Esophagus squamous epithelium (tissue), 5 donors: ENCODE results near the gene DUSP14. TPM values are rescaled to one million over a fixed set of nuclear protein-coding genes. Genes with fewer than 3 reads are reported as not detected.

Experiments
- DNase-seq: peaks from one replicate; lab custom pipeline; 2025; lab: John Stamatoyannopoulos, UW
- H3K27ac ChIP-seq, 4 donors: fragments of 200-600 bp; sonication (generic); one replicate each; pipeline ENCODE4 v1.5.1; 2016 to 2019; ENCODE audit warnings: mild to moderate bottlenecking in 1 of 4
- H3K27me3 ChIP-seq, 4 donors: fragments of 200-600 bp; sonication (generic); 1 replicate in 3 of 4; 2 replicates in 1 of 4; pipeline versions ENCODE4 v1.5.1 to v1.6.0; 2017 to 2021; ENCODE audit warnings: antibody characterized with exemption in 1 of 4
- H3K36me3 ChIP-seq, 3 donors: fragments of 200-600 bp; sonication (generic); one replicate each; pipeline ENCODE4 v1.5.1; 2016 to 2019
- H3K4me1 ChIP-seq, 3 donors: fragments of 200-600 bp; sonication (generic); one replicate each; pipeline ENCODE4 v1.5.1; 2017 to 2019
- H3K4me3 ChIP-seq, 4 donors: fragments of 200-600 bp; sonication (generic); 1 replicate in 3 of 4; 2 replicates in 1 of 4; pipeline ENCODE4 v1.5.1; 2016 to 2019; ENCODE audit warnings: mild to moderate bottlenecking in 2 of 4, moderate library complexity in 1 of 4
- H3K9me3 ChIP-seq, 3 donors: fragments of 200-600 bp; sonication (generic); one replicate each; pipeline ENCODE4 v1.5.1; 2016 to 2019
- POLR2A ChIP-seq, 4 donors: fragments of 450-650 bp; IDR thresholded peaks; one replicate each; pipeline ENCODE4 v1.6.1; 2017; ENCODE audit warnings: antibody characterized with exemption in 4 of 4, mild to moderate bottlenecking in 4 of 4, moderate library complexity in 3 of 4
- WGBS, 2 donors: methylation state at CpG; one replicate each; pipeline ENCODE4 v1.1.5; 2018; 5-methylcytosine and 5-hydroxymethylcytosine counted together
- intact Hi-C: fragments of 100-400 bp; cut with DNase I; formaldehyde crosslinking; loops from one replicate; pipeline ENCODE4 v1.15.0; 2022
- total RNA-seq, 4 donors: library from RNA; depleted of rRNA; stranded (reverse); fragments of >200 nt; gene quantifications; one replicate each; pipeline ENCODE4 v1.1.0, GENCODE V29; 2016
- TF ChIP-seq, protein P1 (sequence below), 6 experiments: fragments of 450-650 bp in 4 of 6; fragments of 200-600 bp in 2 of 6; sonication (generic) in 2 of 6; IDR thresholded peaks; one replicate each; pipeline ENCODE4 v1.5.1; 2016 to 2019; ENCODE audit warnings: antibody characterized with exemption in 6 of 6, mild to moderate bottlenecking in 4 of 6, moderate library complexity in 4 of 6
- donor health status: DM: yes; HTN: yes; CAD: no.

The DUSP14 gene
- total RNA-seq, 4 donors from 2014 or later = 11.4 to 28.8 (median 20.4) TPM

DNA sequence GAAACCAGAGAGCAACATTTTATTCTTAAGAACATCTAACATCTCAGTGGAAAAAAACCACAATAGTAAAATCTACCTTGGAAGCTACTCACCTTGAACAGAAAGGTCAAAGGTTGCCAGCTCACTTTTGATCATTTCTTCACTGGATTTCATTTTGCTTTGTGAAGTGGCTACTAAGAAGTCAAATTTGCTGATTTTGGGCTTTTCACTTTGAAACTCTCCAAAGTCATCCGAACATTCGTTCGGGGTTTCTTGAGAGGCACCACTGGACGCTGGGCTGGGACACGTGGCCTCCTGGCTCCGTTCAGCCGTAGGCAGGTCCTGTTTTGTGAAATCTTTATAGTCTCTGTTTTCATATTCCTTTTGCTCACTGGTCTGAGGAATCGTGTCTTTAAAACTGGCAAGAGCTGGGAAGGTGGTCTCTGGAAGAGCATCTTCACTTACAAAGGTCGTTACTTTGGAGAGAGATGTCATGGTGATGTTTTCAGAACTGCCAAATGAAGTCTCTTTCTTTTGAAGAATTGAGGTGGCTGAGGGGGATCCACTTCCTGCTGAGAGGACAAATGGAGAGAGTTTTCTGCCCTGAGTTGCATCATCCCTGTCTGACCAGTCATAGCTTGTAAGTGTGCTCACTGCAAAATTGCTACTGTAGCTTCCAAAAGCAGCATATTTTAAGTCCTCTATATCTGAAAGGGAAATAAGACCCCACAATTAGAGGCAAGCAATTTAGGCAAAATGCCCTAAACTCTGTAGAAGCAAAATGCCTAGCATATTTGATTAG, 52.4 kb downstream of the DUSP14 start:
- no peak for DNase-seq
- peaks cover 0 to 7% (median 0%) of the 10 kb centered on the region in 3 donors for H3K4me1 ChIP-seq
- WGBS, 2 donors = 85 to 90% methylated on average over 9 of the region's 9 CpGs
- H3K9me3 ChIP-seq = no peaks in the 10 kb centered on the region
- H3K36me3 ChIP-seq = peaks cover 0 to 78% (median 44%) of the 10 kb centered on the region in 3 donors
- intact Hi-C loops = no loop called here
- no peak overlapping the region for H3K4me3 ChIP-seq
- H3K27ac ChIP-seq = no peak overlapping the region
- TF ChIP-seq, protein P1, sequence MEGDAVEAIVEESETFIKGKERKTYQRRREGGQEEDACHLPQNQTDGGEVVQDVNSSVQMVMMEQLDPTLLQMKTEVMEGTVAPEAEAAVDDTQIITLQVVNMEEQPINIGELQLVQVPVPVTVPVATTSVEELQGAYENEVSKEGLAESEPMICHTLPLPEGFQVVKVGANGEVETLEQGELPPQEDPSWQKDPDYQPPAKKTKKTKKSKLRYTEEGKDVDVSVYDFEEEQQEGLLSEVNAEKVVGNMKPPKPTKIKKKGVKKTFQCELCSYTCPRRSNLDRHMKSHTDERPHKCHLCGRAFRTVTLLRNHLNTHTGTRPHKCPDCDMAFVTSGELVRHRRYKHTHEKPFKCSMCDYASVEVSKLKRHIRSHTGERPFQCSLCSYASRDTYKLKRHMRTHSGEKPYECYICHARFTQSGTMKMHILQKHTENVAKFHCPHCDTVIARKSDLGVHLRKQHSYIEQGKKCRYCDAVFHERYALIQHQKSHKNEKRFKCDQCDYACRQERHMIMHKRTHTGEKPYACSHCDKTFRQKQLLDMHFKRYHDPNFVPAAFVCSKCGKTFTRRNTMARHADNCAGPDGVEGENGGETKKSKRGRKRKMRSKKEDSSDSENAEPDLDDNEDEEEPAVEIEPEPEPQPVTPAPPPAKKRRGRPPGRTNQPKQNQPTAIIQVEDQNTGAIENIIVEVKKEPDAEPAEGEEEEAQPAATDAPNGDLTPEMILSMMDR (IDR thresholded peaks at IDR 0.05) = no peak
- no peak for TF ChIP-seq POLR2A (IDR thresholded peaks at IDR 0.05)
- H3K27me3 ChIP-seq = no peaks in the 10 kb centered on the region

DNA sequence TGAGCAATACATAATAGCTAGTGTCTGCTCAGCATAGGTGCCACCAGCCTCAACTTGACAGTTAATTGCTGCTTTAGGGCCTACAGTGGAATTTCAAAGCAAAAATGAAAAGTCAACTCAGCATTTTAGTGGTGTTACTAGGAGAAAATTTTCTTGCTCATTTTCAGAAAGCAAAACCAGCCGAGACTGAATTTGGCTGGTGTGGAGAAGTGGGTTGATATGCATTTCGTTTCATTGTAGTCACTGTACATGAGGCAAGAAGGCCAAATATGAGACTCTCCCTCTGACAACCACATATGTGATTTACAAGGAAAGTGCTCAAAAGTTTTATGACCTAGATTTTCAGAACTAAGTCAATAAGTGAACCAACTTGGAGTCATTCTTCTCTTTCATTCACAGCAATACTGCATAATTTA, 54.0 kb downstream of the DUSP14 start:
- no peaks in the 10 kb centered on the region for H3K9me3 ChIP-seq
- H3K27ac ChIP-seq = no peak overlapping the region
- no peaks in the 10 kb centered on the region for H3K27me3 ChIP-seq
- H3K4me1 ChIP-seq = peaks cover 0 to 12% (median 0%) of the 10 kb centered on the region in 3 donors
- intact Hi-C loops = no loop called here
- WGBS, 2 donors = 84% methylated on average over 2 of the region's 2 CpGs
- TF ChIP-seq POLR2A (IDR thresholded peaks at IDR 0.05) = no peak
- TF ChIP-seq, protein P1 (IDR thresholded peaks at IDR 0.05) = no peak
- DNase-seq = no peak
- no peak overlapping the region for H3K4me3 ChIP-seq
- H3K36me3 ChIP-seq = peaks cover 0 to 70% (median 31%) of the 10 kb centered on the region in 3 donors

DNA sequence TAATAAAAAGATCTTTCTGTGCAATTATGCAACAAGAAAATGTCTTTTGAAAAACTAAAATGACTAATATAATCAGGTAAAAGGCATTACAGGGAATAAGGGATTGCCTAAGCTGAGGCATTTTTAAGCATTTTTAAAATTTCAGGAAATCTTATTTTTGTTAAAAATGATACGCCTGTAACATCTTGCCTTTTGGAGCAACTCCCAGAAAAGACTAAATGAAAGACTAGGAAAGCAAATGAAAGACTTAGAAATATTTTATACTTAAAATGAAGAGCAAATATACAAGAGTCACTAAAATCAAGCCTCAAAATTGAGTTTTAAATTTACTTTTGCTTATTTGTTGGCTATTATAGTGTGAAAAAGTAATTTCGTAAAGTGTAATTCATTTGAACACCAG, 55.8 kb downstream of the DUSP14 start:
- no peak overlapping the region for H3K4me3 ChIP-seq
- intact Hi-C loops = no loop called here
- H3K4me1 ChIP-seq = peaks cover 0 to 12% (median 0%) of the 10 kb centered on the region in 3 donors
- H3K27me3 ChIP-seq = no peaks in the 10 kb centered on the region
- peaks cover 0 to 64% (median 12%) of the 10 kb centered on the region in 3 donors for H3K36me3 ChIP-seq
- H3K9me3 ChIP-seq = no peaks in the 10 kb centered on the region
- DNase-seq = no peak
- WGBS, 2 donors = 90 to 94% methylated on average over 2 of the region's 2 CpGs
- TF ChIP-seq, protein P1 (IDR thresholded peaks at IDR 0.05) = no peak
- TF ChIP-seq POLR2A (IDR thresholded peaks at IDR 0.05) = no peak
- H3K27ac ChIP-seq = no peak overlapping the region

DNA sequence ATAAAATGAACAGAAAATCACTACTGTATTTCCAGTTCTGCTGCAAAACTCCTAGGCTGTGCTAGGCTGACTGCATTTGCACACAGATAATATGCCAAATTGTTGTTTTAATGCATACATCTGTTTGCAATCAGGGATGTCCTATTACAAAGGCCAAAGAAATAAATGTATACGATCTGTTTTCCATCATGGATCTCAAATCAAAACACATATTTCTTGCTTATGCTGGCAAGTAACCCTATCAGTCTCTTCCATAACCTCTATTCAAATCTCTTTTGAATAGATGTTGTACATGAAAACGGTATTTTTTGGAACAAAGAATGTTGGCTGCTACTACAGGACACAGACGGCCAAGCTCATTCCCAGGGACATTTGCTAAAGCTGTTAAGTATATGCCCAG, 56.6 kb downstream of the DUSP14 start:
- DNase-seq = no peak

DNA sequence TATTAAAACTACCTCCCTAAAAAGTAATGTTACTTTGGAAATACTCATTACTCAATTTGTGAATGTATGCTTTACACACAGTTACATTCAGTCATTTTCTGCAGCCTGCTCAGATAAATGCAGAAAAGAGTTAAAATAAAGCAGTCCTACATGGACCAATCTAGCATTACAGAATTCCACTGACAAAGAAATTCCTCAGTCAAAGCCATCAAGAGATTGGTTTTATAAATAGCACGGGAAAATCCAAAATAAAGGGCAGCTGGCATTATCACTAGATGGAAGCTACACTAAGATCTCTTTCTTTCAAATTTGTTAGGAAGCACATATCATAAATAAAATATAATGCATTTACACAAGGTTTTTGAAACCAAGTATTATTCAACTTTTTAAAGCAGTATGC, 58.3 kb downstream of the DUSP14 start:
- no peak overlapping the region for H3K27ac ChIP-seq
- H3K9me3 ChIP-seq = no peaks in the 10 kb centered on the region
- DNase-seq = no peak
- H3K36me3 ChIP-seq = peaks cover 0 to 54% (median 0%) of the 10 kb centered on the region in 3 donors
- no peak overlapping the region for H3K4me3 ChIP-seq
- peaks cover 0 to 33% (median 3%) of the 10 kb centered on the region in 3 donors for H3K4me1 ChIP-seq
- 68 to 73% methylated on average over 1 of the region's 1 CpG for WGBS, 2 donors
- TF ChIP-seq, protein P1 (IDR thresholded peaks at IDR 0.05) = no peak
- TF ChIP-seq POLR2A (IDR thresholded peaks at IDR 0.05) = no peak
- intact Hi-C loops = no loop called here
- no peaks in the 10 kb centered on the region for H3K27me3 ChIP-seq

More for the DNA sequence above, 56.6 kb downstream of the DUSP14 start:
- Histone ChIP-seq H3K4me3 (no peak overlapping the region), H3K27ac (no peak overlapping the region), H3K9me3 (no peaks in the 10 kb centered on the region), H3K36me3 (peaks cover 0 to 62% (median 10%) of the 10 kb centered on the region in 3 donors), H3K27me3 (no peaks in the 10 kb centered on the region), H3K4me1 (peaks cover 0 to 20% (median 2%) of the 10 kb centered on the region in 3 donors)
- 46 to 60% methylated on average over 3 of the region's 3 CpGs for WGBS, 2 donors
- intact Hi-C loops = no loop called here
- TF ChIP-seq POLR2A (IDR thresholded peaks at IDR 0.05) = no peak
- TF ChIP-seq, protein P1 (IDR thresholded peaks at IDR 0.05) = no peak
